Thoracic aorta (tissue), 2 donors: ENCODE results near the gene INTS6. TPM values are rescaled to one million over a fixed set of nuclear protein-coding genes. Genes with fewer than 3 reads are reported as not detected.

ENCODE experiments used
- ATAC-seq: fragments of 150-250 bp; one replicate; pipeline ENCODE4 v1.8.0; 2017; ENCODE audit warnings: low read depth; ENCODE audit not compliant: insufficient number of reproducible peaks, low FRiP score
- DNase-seq: peaks from one replicate; pipeline ENCODE4 v3.0.0-alpha.2; 2020; ENCODE audit warnings: low spot score
- H3K27ac ChIP-seq, 2 donors: fragments of 200-600 bp; sonication (generic); 1 replicate in 1 of 2; 2 replicates in 1 of 2; pipeline ENCODE4 v1.5.1; 2016; ENCODE audit warnings: mild to moderate bottlenecking in 2 of 2, moderate library complexity in 2 of 2
- H3K27me3 ChIP-seq: fragments of 200-600 bp; sonication (generic); replicated peaks from 2 replicates; pipeline ENCODE4 v1.6.0; 2016; ENCODE audit warnings: mild to moderate bottlenecking; ENCODE audit not compliant: insufficient read depth
- H3K36me3 ChIP-seq: fragments of 200-600 bp; sonication (generic); one replicate; pipeline ENCODE4 v1.5.1; 2016
- H3K4me1 ChIP-seq, 2 donors: fragments of 200-600 bp; sonication (generic); 1 replicate in 1 of 2; 2 replicates in 1 of 2; pipeline versions ENCODE4 v1.5.1 to v1.6.0; 2016; ENCODE audit warnings: low read depth in 2 of 2, mild to moderate bottlenecking in 1 of 2; ENCODE audit not compliant: control insufficient read depth in 1 of 2
- H3K4me3 ChIP-seq: fragments of 200-600 bp; sonication (generic); 2 replicates; pipeline ENCODE4 v1.5.1; 2016; ENCODE audit warnings: mild to moderate bottlenecking
- H3K9me3 ChIP-seq: fragments of 200-600 bp; sonication (generic); 2 replicates; pipeline ENCODE4 v1.5.1; 2016
- CTCF ChIP-seq: fragments of 200-600 bp; sonication (generic); IDR thresholded peaks from one replicate; pipeline ENCODE4 v1.5.1; 2019; ENCODE audit warnings: antibody characterized with exemption
- total RNA-seq, 2 donors: library from RNA; depleted of rRNA; stranded (reverse); fragments of >200 nt; gene quantifications; one replicate each; pipeline versions ENCODE4 v1.1.0 to v1.2.3, GENCODE V29; 2016

INTS6 gene
- total RNA-seq, 2 donors from 2014 or later = 20.7 to 34.8 TPM

- H3K4me3 ChIP-seq = no peak overlapping the region
- ATAC-seq (no peak), DNase-seq (no peak)
- H3K9me3 ChIP-seq = no peaks in the 10 kb centered on the region
- no peaks in the 10 kb centered on the region for H3K36me3 ChIP-seq
- TF ChIP-seq CTCF = no peak
- no peaks in the 10 kb centered on the region for H3K27me3 ChIP-seq
- no peaks in the 10 kb centered on the region for H3K4me1 ChIP-seq
- H3K27ac ChIP-seq = no peak overlapping the region
These were observed 104.5 kb downstream of the INTS6 start for GRCh38 chr13:51348069-51348967.

GRCh38 chr13:51347099-51347498 is 105.7 kb downstream of the INTS6 start:
- no peak for TF ChIP-seq CTCF
- Histone ChIP-seq H3K36me3 (no peaks in the 10 kb centered on the region), H3K4me1 (no peaks in the 10 kb centered on the region), H3K9me3 (no peaks in the 10 kb centered on the region), H3K27me3 (no peaks in the 10 kb centered on the region), H3K4me3 (no peak overlapping the region), H3K27ac (no peak overlapping the region)
- no peak for ATAC-seq
- DNase-seq = no peak

GRCh38 chr13:51346397-51346796 is 106.4 kb downstream of the INTS6 start:
- Histone ChIP-seq H3K27ac (no peak overlapping the region), H3K27me3 (no peaks in the 10 kb centered on the region), H3K4me3 (no peak overlapping the region), H3K9me3 (no peaks in the 10 kb centered on the region), H3K4me1 (no peaks in the 10 kb centered on the region), H3K36me3 (no peaks in the 10 kb centered on the region)
- TF ChIP-seq CTCF = no peak
- ATAC-seq = no peak
- no peak for DNase-seq

- Histone ChIP-seq H3K9me3 (no peaks in the 10 kb centered on the region), H3K27me3 (no peaks in the 10 kb centered on the region), H3K36me3 (no peaks in the 10 kb centered on the region), H3K27ac (no peak overlapping the region), H3K4me1 (no peaks in the 10 kb centered on the region), H3K4me3 (no peak overlapping the region)
- TF ChIP-seq CTCF = no peak
- ATAC-seq (no peak), DNase-seq (no peak)
These were observed 109.4 kb downstream of the INTS6 start for GRCh38 chr13:51343475-51343874.

- ATAC-seq (no peak), DNase-seq (no peak)
- H3K27me3 ChIP-seq = no peaks in the 10 kb centered on the region
- no peak overlapping the region for H3K27ac ChIP-seq
- no peaks in the 10 kb centered on the region for H3K4me1 ChIP-seq
- H3K9me3 ChIP-seq = no peaks in the 10 kb centered on the region
- no peak overlapping the region for H3K4me3 ChIP-seq
- no peak for TF ChIP-seq CTCF
- H3K36me3 ChIP-seq = no peaks in the 10 kb centered on the region
These were observed 110.1 kb downstream of the INTS6 start for GRCh38 chr13:51342706-51343105.
